Activated naive CD4-positive, alpha-beta T cell treated with anti-CD3 and anti-CD28 coated beads for 36 hours (primary cell): ENCODE data around the gene WDR74. TPM values are rescaled to one million over a fixed set of nuclear protein-coding genes. Genes with fewer than 3 reads are reported as not detected.

Experiments used
- CTCF ChIA-PET: fragments of 350-600 bp; sonication (Branson Sonifier 250); formaldehyde crosslinking; loops from one replicate; lab custom pipeline; 2021; ENCODE audit warnings: antibody characterized with exemption; lab: Charles Lee
- DNase-seq: peaks from one replicate; pipeline ENCODE4 v3.0.0-alpha.2; 2020
- H3K27ac Mint-ChIP-seq: one replicate; pipeline ENCODE4 v1.8.0; 2021; ENCODE audit warnings: mild to moderate bottlenecking, mixed read lengths
- H3K27me3 Mint-ChIP-seq: one replicate; pipeline ENCODE4 v1.8.0; 2021; ENCODE audit warnings: low read depth, mixed read lengths
- H3K36me3 Mint-ChIP-seq: one replicate; pipeline ENCODE4 v1.8.0; 2021; ENCODE audit warnings: low read depth, mixed read lengths
- H3K4me1 Mint-ChIP-seq: one replicate; pipeline ENCODE4 v1.8.0; 2021; ENCODE audit warnings: low read depth, mixed read lengths
- H3K4me3 Mint-ChIP-seq: one replicate; pipeline ENCODE4 v1.8.0; 2021; ENCODE audit warnings: mild to moderate bottlenecking, moderate library complexity, mixed read lengths
- H3K9me3 Mint-ChIP-seq: one replicate; pipeline ENCODE4 v1.8.0; 2021; ENCODE audit warnings: mixed read lengths
- intact Hi-C: fragments of 100-400 bp; cut with micrococcal nuclease; formaldehyde crosslinking; loops from one replicate; pipeline ENCODE4 v1.15.1; 2023
- total RNA-seq, 2 experiments: library from RNA; stranded (reverse); gene quantifications; one replicate each; pipeline ENCODE4 v1.2.3, GENCODE V29; 2021

Gene WDR74
- total RNA-seq, 2 experiments from 2014 or later, result 74.4 to 78.7 TPM

DNA sequence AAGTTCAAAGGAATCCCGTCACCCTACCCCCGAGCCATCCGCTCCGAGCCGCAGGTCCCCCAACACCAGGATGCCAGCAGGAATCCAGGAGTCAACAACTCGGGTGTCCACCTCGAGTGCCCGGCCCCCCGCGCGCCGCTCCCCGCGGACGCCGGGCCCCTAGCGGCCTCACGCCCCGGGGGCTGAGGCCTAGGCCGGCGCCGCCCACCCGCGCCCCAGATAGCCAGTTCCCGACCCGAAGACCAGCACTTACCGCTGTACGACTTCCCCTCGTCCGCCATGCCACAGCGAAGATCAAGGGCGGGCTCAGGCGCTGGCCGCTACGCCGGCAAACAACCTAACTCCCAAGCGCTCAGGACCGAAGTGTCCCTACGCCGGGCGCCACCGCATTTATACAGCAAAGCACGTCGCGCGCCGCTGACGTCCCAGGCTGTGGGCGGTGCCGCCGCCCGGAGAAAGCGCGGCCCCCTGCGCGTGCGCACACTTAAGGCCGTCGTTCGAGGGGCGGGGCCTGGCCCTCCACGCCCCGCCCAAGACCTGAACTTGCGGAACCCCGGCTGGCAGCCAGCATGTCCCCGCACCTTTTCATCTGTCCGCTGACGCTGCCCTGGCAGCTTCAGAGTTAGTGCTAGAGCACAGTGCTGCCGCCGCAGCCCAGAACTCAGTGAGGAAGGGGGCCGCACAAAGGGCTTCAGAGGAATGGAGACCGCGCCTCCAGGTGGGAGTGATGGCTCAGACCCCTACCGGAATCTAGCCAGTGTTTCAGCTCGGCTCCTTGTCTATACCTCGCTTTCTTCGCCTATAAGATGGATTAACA lies 34.1 kb downstream of the WDR74 start, which contains the start of gene NXF1:
TSS of gene NXF1 (minus strand) at position 365 of the 817 bp plus-strand sequence. CDS start at position 281, 84 bp downstream.
- no peaks in the 10 kb centered on the region for H3K27me3 Mint-ChIP-seq
- peak; percentile 93 for DNase-seq
- H3K4me1 Mint-ChIP-seq, result peaks cover 28% of the 10 kb centered on the region
- H3K36me3 Mint-ChIP-seq, result peaks cover 26% of the 10 kb centered on the region
- CTCF ChIA-PET, result interaction anchor here (0.6 to 1.8 kb wide), 6 partner anchors 17 to 411 kb away, joined by 3 to 12 read pairs (median 4); partner anchors contain the start of gene SLC3A2
- intact Hi-C loops, result loop anchor here (1.0 kb wide), 7 partner anchors 13 to 77 kb away; partner anchors contain the start of genes SLC3A2, STX5, TEX54 and TMEM179B
- H3K4me3 Mint-ChIP-seq, result peak within 1 kb of the TSS; percentile 95
- peak within 1 kb of the TSS; percentile 94 for H3K27ac Mint-ChIP-seq
- no peaks in the 10 kb centered on the region for H3K9me3 Mint-ChIP-seq

- H3K4me3 Mint-ChIP-seq, result peak overlapping the region; percentile 95
- peaks cover 29% of the 10 kb centered on the region for H3K36me3 Mint-ChIP-seq
- no peaks in the 10 kb centered on the region for H3K9me3 Mint-ChIP-seq
- peak; percentile 13 for DNase-seq
- intact Hi-C loops, result loop anchor here (1.0 kb wide), 7 partner anchors 12 to 76 kb away; partner anchors contain the start of genes SLC3A2, STX5, TEX54 and TMEM179B
- H3K4me1 Mint-ChIP-seq, result peaks cover 30% of the 10 kb centered on the region
- CTCF ChIA-PET, result interaction anchor here (0.7 to 1.2 kb wide), 3 partner anchors 8 to 18 kb away, joined by 3 to 4 read pairs (median 3); no protein-coding TSS in a partner anchor
- no peaks in the 10 kb centered on the region for H3K27me3 Mint-ChIP-seq
- peak overlapping the region; percentile 93 for H3K27ac Mint-ChIP-seq
Measured at GRCh38 chr11:62804310-62805075, 34.9 kb downstream of the WDR74 start.

DNA sequence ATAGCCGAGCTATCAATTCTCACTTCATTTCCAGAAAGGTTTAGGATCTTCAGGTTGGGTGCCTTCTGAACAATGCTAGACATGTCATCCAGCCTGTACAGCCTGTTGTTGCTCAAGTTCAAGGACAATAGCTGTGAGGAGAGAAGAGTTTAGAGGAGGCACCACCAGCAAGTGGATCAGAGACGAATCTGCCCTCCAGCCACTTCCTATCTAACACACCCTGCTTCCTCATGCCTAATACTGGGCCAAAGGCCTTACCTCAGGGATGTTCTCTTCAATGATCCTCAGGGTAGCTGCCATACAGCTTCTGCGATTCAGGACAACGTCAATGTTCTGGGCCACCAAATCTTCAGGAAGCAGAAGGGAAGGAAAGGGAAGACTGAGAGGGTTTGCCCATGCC lies 38.3 kb downstream of the WDR74 start:
- Mint-ChIP-seq H3K27me3 (no peaks in the 10 kb centered on the region), H3K4me1 (peaks cover 26% of the 10 kb centered on the region), H3K4me3 (no peak overlapping the region), H3K36me3 (peaks cover 53% of the 10 kb centered on the region), H3K9me3 (no peaks in the 10 kb centered on the region), H3K27ac (no peak overlapping the region)
- CTCF ChIA-PET, result interaction anchor here (1.1 kb wide), 2 partner anchors 10 to 63 kb away, joined by 3 read pairs; no protein-coding TSS in a partner anchor
- intact Hi-C loops, result no loop called here
- no peak for DNase-seq

DNA sequence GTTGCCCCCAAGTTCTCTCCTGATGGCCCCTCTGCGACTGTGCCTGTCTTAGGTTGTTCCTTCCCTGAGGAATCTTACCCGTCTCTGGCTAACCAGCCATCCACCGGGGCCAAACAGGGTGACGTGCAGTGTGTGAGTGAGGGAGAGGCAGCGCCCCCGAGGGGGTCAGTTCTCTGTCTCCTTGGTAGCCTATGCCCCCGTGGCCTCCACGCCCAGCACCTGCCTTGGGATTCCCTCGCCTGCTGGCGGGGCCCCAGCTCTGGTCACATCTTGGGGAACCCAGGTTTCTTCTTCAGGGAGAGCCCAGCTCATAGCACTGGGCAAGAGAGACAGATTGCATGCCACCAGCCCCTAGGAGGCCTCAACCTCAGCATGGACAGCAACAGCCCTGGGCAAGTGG lies 39.9 kb downstream of the WDR74 start:
- CTCF ChIA-PET, result no interaction called here
- no peaks in the 10 kb centered on the region for H3K9me3 Mint-ChIP-seq
- no peak overlapping the region for H3K4me3 Mint-ChIP-seq
- peaks cover 24% of the 10 kb centered on the region for H3K4me1 Mint-ChIP-seq
- H3K27me3 Mint-ChIP-seq, result no peaks in the 10 kb centered on the region
- no peak for DNase-seq
- H3K27ac Mint-ChIP-seq, result no peak overlapping the region
- H3K36me3 Mint-ChIP-seq, result peaks cover 65% of the 10 kb centered on the region
- intact Hi-C loops, result no loop called here

GRCh38 chr11:62796281-62796680 lies 43.1 kb downstream of the WDR74 start:
- Mint-ChIP-seq H3K27ac (no peak overlapping the region), H3K4me1 (peaks cover 13% of the 10 kb centered on the region), H3K4me3 (no peak overlapping the region), H3K36me3 (peaks cover 59% of the 10 kb centered on the region), H3K27me3 (no peaks in the 10 kb centered on the region), H3K9me3 (no peaks in the 10 kb centered on the region)
- intact Hi-C loops, result no loop called here
- CTCF ChIA-PET, result interaction anchor here (0.7 to 4.0 kb wide), 3 partner anchors 8 to 40 kb away, joined by 3 to 24 read pairs (median 4); partner anchors contain the start of gene TMEM179B
- no peak for DNase-seq

- CTCF ChIA-PET, result interaction anchor here (0.6 to 4.0 kb wide), 4 partner anchors 8 to 58 kb away, joined by 3 to 24 read pairs (median 4); partner anchors contain the start of genes STX5 and TMEM179B
- intact Hi-C loops, result no loop called here
- H3K27ac Mint-ChIP-seq, result peak overlapping the region; percentile 36
Measured at GRCh38 chr11:62794201-62794775, 45.1 kb downstream of the WDR74 start.

DNA sequence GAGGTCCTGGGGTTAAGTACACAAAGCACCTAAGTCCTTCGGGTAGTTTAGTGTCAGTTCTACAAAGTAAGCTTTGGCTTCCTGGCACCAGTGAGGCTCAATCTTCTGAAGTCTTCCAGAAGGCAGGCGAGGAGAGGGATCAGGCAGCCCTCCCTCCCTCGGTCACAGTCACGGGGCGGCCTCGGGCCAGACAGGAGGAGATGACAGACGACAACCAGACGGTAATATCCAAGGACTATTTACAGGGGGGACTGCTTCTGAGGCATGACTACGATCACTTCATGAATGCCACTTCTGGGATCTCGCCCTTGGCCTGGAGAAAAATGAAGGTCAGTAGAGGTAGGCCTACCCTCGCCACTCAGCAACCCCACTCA lies 47.2 kb downstream of the WDR74 start:
- H3K27ac Mint-ChIP-seq, result peak overlapping the region; percentile 90
- H3K4me3 Mint-ChIP-seq, result peak overlapping the region; percentile 85
- DNase-seq, result peak; percentile 28
- H3K36me3 Mint-ChIP-seq, result peaks cover 49% of the 10 kb centered on the region
- no peaks in the 10 kb centered on the region for H3K27me3 Mint-ChIP-seq
- intact Hi-C loops, result loop anchor here (1.0 kb wide), 3 partner anchors 13 to 49 kb away; partner anchors contain the start of gene NXF1
- H3K9me3 Mint-ChIP-seq, result no peaks in the 10 kb centered on the region
- peaks cover 47% of the 10 kb centered on the region for H3K4me1 Mint-ChIP-seq
- CTCF ChIA-PET, result interaction anchor here (0.7 kb wide), 1 partner anchor 32 kb away, joined by 3 read pairs; no protein-coding TSS in a partner anchor

More at GRCh38 chr11:62794201-62794775, 45.1 kb downstream of the WDR74 start:
- Mint-ChIP-seq H3K36me3 (peaks cover 60% of the 10 kb centered on the region), H3K4me3 (no peak overlapping the region), H3K27me3 (no peaks in the 10 kb centered on the region), H3K4me1 (peaks cover 29% of the 10 kb centered on the region), H3K9me3 (no peaks in the 10 kb centered on the region)
- no peak for DNase-seq

DNA sequence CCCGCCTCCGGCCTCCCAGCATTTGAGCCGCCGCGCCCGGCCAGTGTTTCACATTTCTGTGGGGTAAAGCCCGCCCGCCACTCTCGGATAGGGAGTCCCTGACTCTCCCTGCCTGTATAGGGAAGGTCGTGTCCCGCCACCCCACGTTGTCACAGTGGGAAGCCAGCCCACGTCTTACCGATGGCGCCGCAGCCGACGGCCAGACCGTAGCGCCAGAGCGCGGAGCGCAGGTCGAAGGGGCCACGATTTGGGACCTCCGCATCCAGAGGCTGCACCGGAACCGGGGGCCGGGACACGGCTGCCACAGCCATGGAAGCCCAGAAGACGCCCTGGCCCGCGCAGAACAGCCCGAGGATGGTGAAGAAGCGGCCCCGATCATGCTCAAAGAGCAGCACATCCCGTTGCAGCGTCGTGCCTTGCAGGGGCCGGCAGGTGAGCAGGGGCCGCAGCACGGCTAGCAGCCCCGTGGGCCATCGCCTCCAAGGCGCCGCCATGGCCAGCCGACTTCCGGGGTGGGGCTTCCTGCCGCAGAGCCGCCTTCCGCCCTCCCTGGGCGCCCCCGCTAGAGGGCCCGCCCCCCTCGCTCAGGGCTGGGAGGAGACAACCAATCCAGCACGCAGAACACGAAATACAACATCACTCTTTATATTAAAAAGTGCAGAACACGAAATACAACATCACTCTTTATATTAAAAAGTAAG lies 47.7 kb downstream of the WDR74 start, which contains the start of gene TMEM223:
TSS of gene TMEM223 (minus strand) at position 506 of the 701 bp plus-strand sequence. CDS start at position 494, 12 bp downstream.
- H3K4me3 Mint-ChIP-seq, result peak within 1 kb of the TSS; percentile 85
- peaks cover 44% of the 10 kb centered on the region for H3K36me3 Mint-ChIP-seq
- H3K27ac Mint-ChIP-seq, result peak within 1 kb of the TSS; percentile 90
- peak; percentile 92 for DNase-seq
- CTCF ChIA-PET, result interaction anchor here (0.7 to 1.1 kb wide), 3 partner anchors 32 to 70 kb away, joined by 3 to 4 read pairs (median 4); no protein-coding TSS in a partner anchor
- H3K4me1 Mint-ChIP-seq, result peaks cover 47% of the 10 kb centered on the region
- no peaks in the 10 kb centered on the region for H3K27me3 Mint-ChIP-seq
- H3K9me3 Mint-ChIP-seq, result no peaks in the 10 kb centered on the region
- intact Hi-C loops, result loop anchor here (1.0 kb wide), 3 partner anchors 14 to 50 kb away; partner anchors contain the start of gene NXF1

DNA sequence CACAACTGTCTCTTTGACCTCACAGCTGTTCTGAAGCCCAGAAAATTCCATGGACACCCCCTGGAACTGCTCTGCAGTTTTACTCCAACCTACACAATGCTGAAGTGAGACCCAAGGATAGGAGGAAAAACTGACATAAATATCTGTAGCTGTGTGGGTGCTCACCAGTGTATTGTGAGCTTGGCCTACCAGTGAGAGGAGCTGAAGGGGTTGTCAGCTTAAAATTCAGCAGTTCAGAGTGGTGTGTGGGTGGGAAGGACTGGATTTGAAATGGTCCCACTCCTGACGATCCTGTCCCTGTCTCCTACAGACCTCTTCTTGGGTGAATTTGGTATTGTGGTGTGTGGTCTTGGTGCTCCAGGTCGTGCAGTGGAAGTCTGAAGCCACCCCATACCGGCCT lies 49.8 kb downstream of the WDR74 start:
- Mint-ChIP-seq H3K9me3 (no peaks in the 10 kb centered on the region), H3K4me1 (peaks cover 55% of the 10 kb centered on the region), H3K27ac (peak overlapping the region; percentile 93), H3K27me3 (no peaks in the 10 kb centered on the region), H3K36me3 (peaks cover 28% of the 10 kb centered on the region), H3K4me3 (peak overlapping the region; percentile 92)
- intact Hi-C loops, result loop anchor here (5.0 kb wide), 1 partner anchor 233 kb away; no protein-coding TSS in a partner anchor
- DNase-seq, result no peak
- CTCF ChIA-PET, result interaction anchor here (0.7 to 1.6 kb wide), 3 partner anchors 43 to 69 kb away, joined by 3 to 4 read pairs (median 3); partner anchors contain the start of gene TEX54

- Mint-ChIP-seq H3K4me3 (peak overlapping the region; percentile 92), H3K36me3 (peaks cover 22% of the 10 kb centered on the region), H3K4me1 (peaks cover 53% of the 10 kb centered on the region), H3K27ac (peak overlapping the region; percentile 93), H3K9me3 (no peaks in the 10 kb centered on the region), H3K27me3 (no peaks in the 10 kb centered on the region)
- DNase-seq, result no peak
- intact Hi-C loops, result loop anchor here (5.0 kb wide), 1 partner anchor 233 kb away; no protein-coding TSS in a partner anchor
- CTCF ChIA-PET, result interaction anchor here (0.7 to 1.6 kb wide), 3 partner anchors 17 to 44 kb away, joined by 3 to 5 read pairs (median 4); partner anchors contain the start of genes NXF1 and TEX54
Measured at GRCh38 chr11:62788991-62789390, 50.4 kb downstream of the WDR74 start.
